ENCODE results near the gene ARHGAP26. TPM values are rescaled to one million over a fixed set of nuclear protein-coding genes. Genes with fewer than 3 reads are reported as not detected.

ARHGAP26 gene, protein sequence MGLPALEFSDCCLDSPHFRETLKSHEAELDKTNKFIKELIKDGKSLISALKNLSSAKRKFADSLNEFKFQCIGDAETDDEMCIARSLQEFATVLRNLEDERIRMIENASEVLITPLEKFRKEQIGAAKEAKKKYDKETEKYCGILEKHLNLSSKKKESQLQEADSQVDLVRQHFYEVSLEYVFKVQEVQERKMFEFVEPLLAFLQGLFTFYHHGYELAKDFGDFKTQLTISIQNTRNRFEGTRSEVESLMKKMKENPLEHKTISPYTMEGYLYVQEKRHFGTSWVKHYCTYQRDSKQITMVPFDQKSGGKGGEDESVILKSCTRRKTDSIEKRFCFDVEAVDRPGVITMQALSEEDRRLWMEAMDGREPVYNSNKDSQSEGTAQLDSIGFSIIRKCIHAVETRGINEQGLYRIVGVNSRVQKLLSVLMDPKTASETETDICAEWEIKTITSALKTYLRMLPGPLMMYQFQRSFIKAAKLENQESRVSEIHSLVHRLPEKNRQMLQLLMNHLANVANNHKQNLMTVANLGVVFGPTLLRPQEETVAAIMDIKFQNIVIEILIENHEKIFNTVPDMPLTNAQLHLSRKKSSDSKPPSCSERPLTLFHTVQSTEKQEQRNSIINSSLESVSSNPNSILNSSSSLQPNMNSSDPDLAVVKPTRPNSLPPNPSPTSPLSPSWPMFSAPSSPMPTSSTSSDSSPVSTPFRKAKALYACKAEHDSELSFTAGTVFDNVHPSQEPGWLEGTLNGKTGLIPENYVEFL
- total RNA-seq (2014; rRNA removed; shearing (Covaris generic)) = 9.3 and 11.8 TPM in 2 replicates
- 6.2 and 7.0 TPM in 2 replicates for polyA plus RNA-seq (2015; cell fraction: cytosol; rRNA removed)
- 24.2 and 30.6 TPM in 2 replicates for polyA plus RNA-seq (2015; cell fraction: nucleus; rRNA removed)

DNA sequence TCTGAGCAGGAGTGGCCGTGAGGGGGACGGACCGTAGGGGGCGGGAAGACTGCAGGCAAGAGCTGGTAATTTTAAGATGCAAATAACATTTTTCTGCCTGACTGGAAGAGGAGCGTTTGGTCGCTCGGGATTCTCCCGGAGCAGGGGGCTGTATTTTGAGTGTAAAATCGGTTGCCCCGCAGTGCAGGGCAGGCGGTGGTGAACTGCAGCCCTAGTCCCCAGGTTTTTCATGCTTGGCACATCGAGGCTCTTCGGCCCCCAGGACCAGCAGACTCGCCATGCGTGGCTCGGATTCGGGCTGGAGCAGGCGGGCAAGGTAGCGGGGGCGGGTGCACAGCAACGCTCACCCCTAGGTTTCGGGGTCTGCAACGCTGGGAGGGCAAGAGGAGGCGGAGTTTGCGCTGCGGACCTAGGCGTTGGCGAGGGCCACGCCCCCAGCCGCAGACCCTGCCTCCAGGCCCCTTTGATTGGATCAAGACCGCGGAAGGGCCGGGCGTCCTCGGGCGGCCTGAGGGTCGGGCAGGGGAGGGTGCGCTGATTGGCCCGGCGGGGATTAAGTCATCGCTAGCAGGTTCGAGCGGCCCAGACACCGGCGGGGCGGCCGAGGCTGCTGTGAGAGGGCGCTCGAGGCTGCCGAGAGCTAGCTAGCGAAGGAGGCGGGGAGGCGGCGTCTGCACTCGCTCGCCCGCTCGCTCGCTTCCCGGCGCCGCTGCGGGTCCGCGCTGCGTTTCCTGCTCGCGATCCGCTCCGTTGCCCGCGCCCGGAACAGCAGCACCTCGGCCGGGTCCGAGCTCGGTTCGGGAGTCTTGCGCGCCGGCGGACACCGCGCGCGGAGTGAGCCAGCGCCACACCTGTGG lies at the start of gene ARHGAP26:
Gene ARHGAP26, plus strand, starts transcription at position 585 of the 857 bp plus-strand sequence. CDS start 385 bp downstream, outside the sequence.
- in situ Hi-C loops (cut with HindIII; ENCODE audit: low pct_unique_long_range_greater_than_20kb, low sequenced_read_pairs) = no loop called here
- peak; percentile 94 for DNase-seq (ENCODE audit: low read depth, low spot score)

DNA sequence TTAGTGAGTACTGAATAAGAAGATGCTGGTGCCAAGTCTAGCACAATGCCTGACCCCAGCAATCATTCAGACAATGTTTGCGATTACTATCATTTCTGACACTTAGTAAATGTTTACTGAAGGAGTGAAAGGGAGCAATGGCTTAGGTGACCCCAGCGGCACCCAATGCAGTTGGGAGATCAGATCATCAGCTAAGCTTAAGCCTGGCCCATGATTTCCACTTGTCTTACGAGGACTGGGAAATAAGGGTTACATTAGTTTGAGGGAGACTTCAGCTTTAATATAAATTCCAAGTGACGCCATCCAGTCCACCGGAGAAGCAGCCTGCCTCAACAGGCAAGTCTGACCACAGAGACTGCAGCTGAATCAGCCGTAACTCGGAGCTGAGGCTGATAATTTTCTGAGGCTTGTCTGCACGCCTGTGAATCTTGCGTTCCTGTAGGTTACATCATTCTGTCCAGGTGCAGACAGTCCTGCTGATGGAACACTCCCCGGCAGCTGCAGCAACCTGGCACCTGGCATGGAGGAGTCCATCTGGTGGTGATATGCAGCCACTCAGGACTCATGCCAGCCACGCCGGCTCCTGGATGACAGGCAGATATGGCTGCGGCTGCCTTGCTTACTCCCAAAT lies 49.4 kb upstream of the ARHGAP26 start:
- in situ Hi-C loops (cut with HindIII; ENCODE audit: low pct_unique_long_range_greater_than_20kb, low sequenced_read_pairs) = no loop called here
- no peak for DNase-seq (ENCODE audit: low read depth, low spot score)

DNA sequence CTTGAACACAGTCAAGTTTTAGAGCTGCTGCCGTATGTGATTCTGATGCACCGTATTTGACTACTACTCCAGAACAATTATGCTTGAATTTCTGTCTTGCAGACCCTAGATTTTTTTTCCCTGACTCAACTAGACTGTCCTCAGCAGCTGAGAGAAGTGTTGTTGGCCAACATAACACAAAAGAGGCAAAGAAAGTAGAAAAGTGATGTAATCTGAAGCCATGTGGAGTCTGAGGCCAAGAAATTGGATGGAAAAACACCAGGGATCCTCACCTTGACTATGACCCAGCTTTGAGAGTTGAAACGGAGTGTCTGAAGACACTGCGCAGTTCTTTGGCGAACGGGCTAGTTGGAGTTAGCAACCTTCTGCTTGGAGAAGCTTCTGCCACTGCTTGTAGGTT lies 48.0 kb upstream of the ARHGAP26 start:
- in situ Hi-C loops (cut with HindIII; ENCODE audit: low pct_unique_long_range_greater_than_20kb, low sequenced_read_pairs) = no loop called here
- DNase-seq (ENCODE audit: low read depth, low spot score) = peak; percentile 32

DNA sequence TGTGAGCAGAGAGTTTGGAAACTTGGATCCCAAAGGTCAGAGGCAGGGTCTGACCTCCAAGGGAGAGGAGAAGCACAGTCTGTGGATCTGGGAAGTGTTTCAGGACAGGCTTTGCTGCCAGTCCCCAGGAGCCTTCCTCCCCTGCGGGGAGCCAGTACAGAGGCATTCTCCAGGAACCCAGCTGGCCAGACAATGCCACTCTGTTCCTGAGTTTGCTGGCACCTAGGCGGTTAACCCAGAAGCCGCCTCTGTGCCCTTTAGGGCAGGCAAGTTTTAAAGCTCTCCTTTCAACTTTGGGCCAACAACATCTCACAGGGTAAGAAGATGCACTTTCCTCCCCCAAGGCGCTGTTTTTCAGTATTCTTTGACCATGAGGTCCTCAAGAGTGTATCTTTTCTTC lies 47.3 kb upstream of the ARHGAP26 start:
- in situ Hi-C loops (cut with HindIII; ENCODE audit: low pct_unique_long_range_greater_than_20kb, low sequenced_read_pairs) = no loop called here
- peak; percentile 92 for DNase-seq (ENCODE audit: low read depth, low spot score)

DNA sequence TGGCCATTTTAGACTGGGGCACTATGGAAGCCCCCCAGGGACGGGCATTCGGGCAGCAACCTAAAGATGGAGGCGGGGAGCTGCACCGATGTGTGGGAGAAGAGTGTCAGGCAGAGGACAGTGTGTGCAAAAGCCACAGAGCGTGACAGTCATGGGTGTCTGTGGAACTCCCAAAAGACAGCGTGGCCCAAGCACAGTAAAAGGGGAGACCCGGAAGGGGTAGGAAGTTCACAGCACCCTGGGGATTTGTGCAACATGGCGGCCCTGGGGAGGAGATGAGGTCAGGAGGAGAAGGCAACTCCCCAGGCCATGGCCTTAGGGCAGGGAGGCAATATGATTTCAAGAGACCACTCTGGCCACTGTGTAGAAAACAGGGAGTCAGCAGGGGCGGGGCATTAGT lies 45.4 kb upstream of the ARHGAP26 start:
- in situ Hi-C loops (cut with HindIII; ENCODE audit: low pct_unique_long_range_greater_than_20kb, low sequenced_read_pairs) = loop anchor here (25.0 kb wide), 1 partner anchor 162 kb away; no protein-coding TSS in a partner anchor

DNA sequence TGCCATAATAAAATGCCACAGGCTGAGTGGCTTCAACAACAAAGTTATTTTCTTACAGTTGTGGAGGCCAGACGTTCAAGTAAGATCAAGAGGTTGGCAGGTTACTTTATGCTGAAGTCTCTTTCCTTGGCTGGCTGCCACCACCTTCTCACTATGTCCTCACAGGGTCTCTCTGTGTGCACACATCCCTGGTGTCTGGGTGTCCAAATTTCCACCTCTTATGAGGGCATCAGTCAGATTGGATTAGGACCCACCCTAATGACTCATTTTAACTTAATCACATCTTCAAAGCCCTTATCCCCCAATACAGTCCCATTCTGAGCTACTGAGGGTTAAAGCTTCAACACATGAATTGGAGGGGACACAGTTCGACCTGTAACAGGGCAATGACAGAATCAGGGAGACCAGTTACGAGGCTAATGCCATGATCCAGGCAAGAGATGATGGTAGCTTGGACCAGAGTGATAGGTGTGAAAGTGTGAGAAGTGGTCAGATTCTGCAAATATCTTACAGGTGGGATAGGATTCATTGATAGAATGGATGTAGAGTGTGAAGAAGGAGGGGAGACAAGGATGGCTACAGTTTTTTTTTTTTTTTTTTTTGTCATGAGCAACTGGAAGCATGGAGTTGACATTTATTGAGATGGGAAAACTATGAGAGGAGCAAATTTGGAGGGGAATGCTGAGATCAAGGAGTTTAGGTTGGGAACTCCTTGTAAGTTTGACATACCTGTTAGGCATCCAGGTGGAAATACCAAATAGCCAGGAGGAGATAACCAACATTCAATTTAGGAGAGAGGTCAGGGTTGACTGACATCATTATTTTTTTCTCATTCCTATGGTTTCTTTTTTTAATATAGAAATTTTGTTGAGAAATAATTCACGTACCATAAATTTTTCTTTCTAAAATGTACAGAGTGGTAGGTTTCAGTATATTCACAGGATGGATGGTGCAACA lies 44.7 kb upstream of the ARHGAP26 start:
- no peak for DNase-seq (ENCODE audit: low read depth, low spot score)
- in situ Hi-C loops (cut with HindIII; ENCODE audit: low pct_unique_long_range_greater_than_20kb, low sequenced_read_pairs) = loop anchor here (25.0 kb wide), 1 partner anchor 162 kb away; no protein-coding TSS in a partner anchor

More for the DNA sequence above, 45.4 kb upstream of the ARHGAP26 start:
- no peak for DNase-seq (ENCODE audit: low read depth, low spot score)

DNA sequence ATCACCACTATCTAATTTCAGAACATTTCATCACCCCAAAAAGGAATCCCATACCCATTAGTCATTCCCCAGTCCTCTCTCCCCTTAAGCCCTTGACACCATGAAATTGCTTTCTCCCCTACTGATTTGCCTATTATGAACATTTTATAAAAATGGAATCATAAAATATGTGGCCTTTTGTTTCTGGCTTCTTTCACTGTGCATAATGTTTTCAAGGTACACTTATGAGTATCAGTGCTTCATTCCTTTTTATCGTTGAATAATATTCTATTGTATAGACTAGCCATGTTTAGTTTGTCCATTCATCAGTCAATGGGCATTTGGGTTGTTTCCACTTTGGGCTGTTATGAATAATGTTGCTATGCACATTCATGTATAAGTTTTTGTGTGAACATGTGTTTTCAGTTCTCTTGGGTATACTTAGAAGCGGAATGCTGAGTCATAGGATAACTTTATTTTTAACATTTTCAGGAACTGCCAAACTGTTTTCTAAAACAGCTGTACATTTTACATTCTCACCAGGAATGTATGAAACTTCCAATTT lies 43.9 kb upstream of the ARHGAP26 start:
- no peak for DNase-seq (ENCODE audit: low read depth, low spot score)
- in situ Hi-C loops (cut with HindIII; ENCODE audit: low pct_unique_long_range_greater_than_20kb, low sequenced_read_pairs) = loop anchor here (25.0 kb wide), 1 partner anchor 161 kb away; no protein-coding TSS in a partner anchor

DNA sequence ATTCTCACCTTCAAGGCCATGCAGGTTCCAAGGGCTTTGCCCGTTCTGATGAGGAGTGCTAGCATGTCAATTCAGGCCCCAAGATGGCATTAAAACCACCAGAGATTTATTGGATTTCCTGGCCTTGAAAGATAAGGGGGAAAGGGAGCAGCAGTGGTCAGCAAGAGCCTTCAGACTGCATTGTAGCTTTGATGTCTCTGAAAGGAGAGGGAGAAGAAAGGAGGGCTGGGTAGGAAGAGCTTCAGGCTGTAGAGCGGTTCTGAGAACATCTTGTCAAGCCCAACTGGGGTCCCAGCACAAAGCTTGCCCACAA lies 42.5 kb upstream of the ARHGAP26 start:
- DNase-seq (ENCODE audit: low read depth, low spot score) = no peak
- in situ Hi-C loops (cut with HindIII; ENCODE audit: low pct_unique_long_range_greater_than_20kb, low sequenced_read_pairs) = loop anchor here (25.0 kb wide), 1 partner anchor 160 kb away; no protein-coding TSS in a partner anchor

DNA sequence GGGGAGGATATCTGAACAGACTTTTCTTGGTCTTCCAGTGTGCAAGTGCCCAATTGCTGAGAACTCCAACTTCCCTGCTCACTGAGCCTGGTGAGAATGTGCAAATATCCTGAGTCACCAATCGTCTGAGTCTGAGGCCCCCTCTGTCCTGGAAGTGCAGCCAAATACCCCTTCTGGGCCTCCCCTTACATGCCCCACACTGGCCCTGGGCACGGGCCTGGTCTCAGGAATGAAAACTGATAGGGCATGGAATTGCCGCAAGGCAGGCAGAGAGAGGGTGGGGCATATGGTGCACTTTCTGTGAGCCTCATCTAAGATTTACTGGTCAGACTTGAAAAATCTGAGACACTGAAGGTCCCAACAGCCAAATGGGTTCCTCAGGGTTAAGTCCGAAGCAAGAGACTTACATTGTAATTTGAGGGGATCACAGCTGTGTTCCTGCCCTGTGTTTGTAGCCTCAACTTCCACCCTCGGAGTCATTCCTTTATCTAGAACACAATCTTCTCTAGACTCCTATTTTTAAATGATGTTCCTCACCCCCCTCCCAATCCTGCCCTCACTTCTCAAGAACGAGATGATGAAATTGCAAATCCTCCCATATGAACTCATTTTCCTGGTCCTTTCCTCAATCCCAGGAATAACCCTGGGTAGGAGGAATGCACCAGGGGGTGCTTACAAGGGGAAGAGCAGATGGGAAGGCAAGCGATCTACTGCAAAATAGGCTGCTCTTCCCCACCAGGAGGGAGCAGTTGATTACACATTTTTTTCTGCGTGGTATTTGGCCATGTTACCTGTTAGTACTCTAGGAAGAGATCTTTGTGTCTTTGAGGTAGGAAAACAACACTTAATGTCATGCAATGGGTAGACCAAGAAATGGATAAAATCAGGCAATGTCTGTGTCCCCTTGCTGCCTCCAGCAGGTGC lies 34.6 kb upstream of the ARHGAP26 start:
- in situ Hi-C loops (cut with HindIII; ENCODE audit: low pct_unique_long_range_greater_than_20kb, low sequenced_read_pairs) = loop anchor here (25.0 kb wide), 1 partner anchor 152 kb away; no protein-coding TSS in a partner anchor
- DNase-seq (ENCODE audit: low read depth, low spot score) = no peak

DNA sequence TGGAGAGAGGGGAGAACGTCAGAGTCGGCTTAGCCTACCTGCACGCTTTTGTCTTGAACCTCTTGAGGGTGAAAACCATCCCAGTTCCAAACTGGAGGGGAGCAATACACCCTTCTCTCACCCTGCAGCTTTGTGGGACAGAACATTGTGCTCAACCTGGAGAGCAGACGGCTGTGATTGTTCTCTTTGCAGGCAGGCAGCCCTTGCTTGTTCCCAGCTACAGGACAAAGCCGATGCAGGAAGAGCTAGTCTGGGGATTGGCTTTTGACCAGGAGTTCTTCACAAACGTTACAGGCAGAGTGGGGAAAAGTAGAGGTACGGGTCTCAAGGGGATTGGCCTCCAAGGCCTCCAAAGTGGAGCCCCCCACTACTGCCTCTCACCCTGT lies 33.9 kb upstream of the ARHGAP26 start:
- in situ Hi-C loops (cut with HindIII; ENCODE audit: low pct_unique_long_range_greater_than_20kb, low sequenced_read_pairs) = loop anchor here (25.0 kb wide), 1 partner anchor 151 kb away; no protein-coding TSS in a partner anchor

DNA sequence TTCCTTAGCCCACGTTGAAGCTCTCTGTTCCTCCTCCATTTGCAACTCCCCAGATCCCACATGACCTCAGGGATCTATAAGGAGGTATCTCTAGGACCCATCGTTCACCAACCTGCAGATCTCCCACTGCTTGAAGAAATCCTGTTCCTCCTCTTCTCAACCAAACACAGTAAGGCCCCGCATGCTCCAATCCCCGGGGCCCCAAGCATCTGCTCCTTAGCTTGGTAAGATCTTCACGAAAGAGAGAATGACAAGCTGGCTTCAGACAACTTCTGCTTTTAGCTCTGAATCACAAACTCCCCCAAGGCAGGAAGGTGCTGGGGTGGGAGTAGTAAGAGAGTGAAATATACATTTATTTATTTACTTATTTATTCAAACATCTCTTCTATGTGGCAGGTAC lies 33.0 kb upstream of the ARHGAP26 start:
- no peak for DNase-seq (ENCODE audit: low read depth, low spot score)
- in situ Hi-C loops (cut with HindIII; ENCODE audit: low pct_unique_long_range_greater_than_20kb, low sequenced_read_pairs) = loop anchor here (25.0 kb wide), 1 partner anchor 150 kb away; no protein-coding TSS in a partner anchor

More for the DNA sequence above, 33.9 kb upstream of the ARHGAP26 start:
- no peak for DNase-seq (ENCODE audit: low read depth, low spot score)

DNA sequence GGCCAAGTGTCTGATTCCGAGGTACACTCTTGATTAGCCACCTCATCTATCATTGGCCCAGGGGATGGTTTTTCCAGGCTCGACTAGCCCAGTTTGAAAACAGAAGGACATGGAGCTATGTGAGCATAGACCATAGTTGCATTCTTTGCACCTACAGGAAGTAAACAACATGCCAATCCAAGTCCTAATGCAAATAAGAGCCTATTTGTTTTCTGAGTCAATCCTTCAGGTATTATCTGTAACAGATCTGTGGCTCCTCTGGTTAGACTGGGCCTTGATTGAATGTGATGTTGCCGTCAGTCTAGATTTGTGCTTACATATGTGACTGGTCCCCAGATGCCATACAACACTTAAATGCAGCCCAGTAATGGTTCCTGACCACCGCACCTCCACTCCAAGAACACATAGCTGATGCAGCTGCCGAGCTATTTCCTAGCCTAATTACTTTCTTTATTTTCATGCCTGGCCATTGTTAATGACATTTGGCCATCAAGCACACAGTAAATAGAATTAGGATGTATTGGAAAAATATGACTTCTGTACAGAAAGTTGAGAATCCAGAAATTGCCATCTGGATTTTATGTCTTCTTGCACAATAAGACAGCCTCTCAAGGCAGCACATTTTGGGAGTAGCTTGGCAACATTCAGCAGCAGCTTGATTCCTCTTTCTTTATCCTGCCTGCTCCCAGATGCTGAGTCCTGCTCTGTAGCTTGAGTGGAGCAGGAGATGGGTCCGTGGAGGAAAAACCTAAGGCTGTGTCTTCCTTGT lies 29.5 kb upstream of the ARHGAP26 start:
- in situ Hi-C loops (cut with HindIII; ENCODE audit: low pct_unique_long_range_greater_than_20kb, low sequenced_read_pairs) = loop anchor here (25.0 kb wide), 1 partner anchor 147 kb away; no protein-coding TSS in a partner anchor
- no peak for DNase-seq (ENCODE audit: low read depth, low spot score)

DNA sequence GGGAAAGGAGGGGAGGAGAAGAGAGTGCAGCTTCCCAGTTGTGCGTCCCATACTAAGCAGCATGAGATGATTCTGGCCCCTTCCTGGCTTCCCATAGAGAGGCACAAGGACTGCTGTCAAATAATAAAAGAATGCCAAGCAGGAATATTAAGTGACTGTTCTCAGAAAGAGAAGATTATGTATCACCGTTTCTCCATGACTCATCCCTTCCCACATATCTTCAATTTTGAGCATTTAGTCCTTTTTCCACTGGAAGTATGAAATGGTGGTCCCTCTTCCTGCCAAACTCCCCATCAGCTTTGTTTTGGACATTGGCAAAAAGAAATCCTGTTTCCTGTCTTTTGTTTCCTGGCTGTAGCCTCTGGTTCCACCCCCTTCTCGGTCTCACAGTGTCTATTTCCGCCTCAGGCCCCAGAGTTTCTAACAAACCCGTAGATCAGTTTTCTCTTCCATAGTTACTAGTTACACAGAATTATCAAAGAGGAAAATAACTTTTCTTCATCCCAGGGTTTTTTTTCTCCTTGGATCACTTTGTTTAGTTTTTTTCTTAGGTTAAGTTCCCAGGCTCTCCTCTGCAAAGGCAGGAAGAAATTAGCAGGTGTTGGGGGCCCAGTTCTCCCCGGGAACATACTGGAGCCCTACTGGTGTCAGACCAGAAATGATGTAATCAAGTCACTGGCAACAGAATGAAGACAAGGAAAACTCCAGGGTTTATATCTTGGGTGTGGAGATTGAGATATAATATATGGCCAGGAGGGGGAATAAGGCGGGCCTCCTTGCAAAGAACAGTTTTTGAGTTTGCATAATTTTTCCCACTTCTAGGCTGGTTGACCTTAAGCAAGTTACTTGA lies 26.4 kb upstream of the ARHGAP26 start:
- no peak for DNase-seq (ENCODE audit: low read depth, low spot score)
- in situ Hi-C loops (cut with HindIII; ENCODE audit: low pct_unique_long_range_greater_than_20kb, low sequenced_read_pairs) = loop anchor here (25.0 kb wide), 1 partner anchor 143 kb away; no protein-coding TSS in a partner anchor

Measured in SK-MEL-5 (cell line).